GM12878 (cell line): ENCODE measurements around the gene GGTA1.

Experiments used
- BACH1 ChIP-seq: fragments of 450-650 bp; IDR thresholded peaks from 2 replicates; pipeline ENCODE4 v1.6.1; 2017; ENCODE audit warnings: mild to moderate bottlenecking, borderline replicate concordance
- BRCA1 ChIP-seq: IDR thresholded peaks from 2 replicates; pipeline ENCODE4 v1.6.1; 2011; ENCODE audit warnings: low read depth, low read length, improper control_type of control experiment
- CBFB ChIP-seq: IDR thresholded peaks from 2 replicates; pipeline ENCODE4 v1.6.1; 2016; ENCODE audit warnings: antibody characterized with exemption, low read depth
- CTCF ChIP-seq, 3 experiments: IDR thresholded peaks in 2 of 3; conservative IDR thresholded peaks in 1 of 3; 2 replicates each; pipeline ENCODE4 v1.5.1; 2011; ENCODE audit warnings: low read depth in 3 of 3, low read length in 3 of 3, mild to moderate bottlenecking in 3 of 3, control low read depth in 2 of 3, moderate library complexity in 2 of 3, inconsistent platforms in 1 of 3, mixed read lengths in 1 of 3; ENCODE audit not compliant: control insufficient read depth in 2 of 3, insufficient read depth in 1 of 3; ENCODE audit errors: extremely low read depth in 1 of 3
- GATAD2B ChIP-seq: fragments of 450-650 bp; conservative IDR thresholded peaks from 2 replicates; pipeline ENCODE4 v1.6.1; 2017; ENCODE audit warnings: low read depth, mild to moderate bottlenecking, moderate library complexity
- MYC ChIP-seq: IDR thresholded peaks from 2 replicates; pipeline ENCODE4 v1.6.1; 2011; ENCODE audit warnings: mild to moderate bottlenecking, low read length, moderate library complexity, inconsistent platforms; ENCODE audit not compliant: insufficient read depth, insufficient replicate concordance, insufficient read length, severe bottlenecking
- POLR2A ChIP-seq: IDR thresholded peaks from 2 replicates; pipeline ENCODE4 v1.6.1; 2011; ENCODE audit warnings: low read depth, mild to moderate bottlenecking, low read length
- TARDBP ChIP-seq: IDR thresholded peaks from 2 replicates; pipeline ENCODE4 v1.6.1; 2016; ENCODE audit warnings: borderline replicate concordance
- TCF12 ChIP-seq: IDR thresholded peaks from 2 replicates; pipeline ENCODE4 v1.6.1; 2011; ENCODE audit warnings: low read depth, mild to moderate bottlenecking, low read length
- USF1 ChIP-seq: IDR thresholded peaks from 2 replicates; pipeline ENCODE4 v1.6.1; 2011; ENCODE audit warnings: borderline replicate concordance, low read depth, mild to moderate bottlenecking, moderate library complexity, mixed read lengths, low read length; ENCODE audit not compliant: insufficient read depth; ENCODE audit errors: extremely low read length
- ZZZ3 ChIP-seq: IDR thresholded peaks from 2 replicates; pipeline ENCODE4 v1.6.1; 2011; ENCODE audit warnings: low read depth; ENCODE audit not compliant: control insufficient read depth, insufficient read length

GRCh38 chr9:121483473-121484031 lies 16.1 kb downstream of the GGTA1 start:
- no peak for TF ChIP-seq BRCA1
- TF ChIP-seq TCF12: no peak
- TF ChIP-seq GATAD2B: no peak
- TF ChIP-seq TARDBP: no peak
- no peak for TF ChIP-seq POLR2A
- no peak for TF ChIP-seq USF1
- no peak for TF ChIP-seq CTCF (IDR thresholded peaks at IDR 0.05 in 2 of 3, conservative IDR thresholded peaks at IDR 0.05 in 1 of 3; ENCODE audit: control insufficient read depth in 2 of 3, extremely low read depth in 1 of 3, insufficient read depth in 1 of 3, low read depth in 3 of 3, low read length in 3 of 3)
- no peak for TF ChIP-seq BACH1
- TF ChIP-seq MYC: no peak
- no peak for TF ChIP-seq ZZZ3
- no peak for TF ChIP-seq CBFB
